HG03439 (cell line): ENCODE data around the gene TAF3.
A peak's percentile ranks its signal among the peaks of the same experiment; 100 is the strongest.

Experiments
- ATAC-seq: cut with Tn5 transposase; IDR thresholded peaks from one replicate; pipeline ENCODE4 v1.9.1; 2021; ENCODE audit warnings: mild to moderate bottlenecking, moderate library complexity; ENCODE audit not compliant: unreplicated experiment

TAF3 gene

DNA sequence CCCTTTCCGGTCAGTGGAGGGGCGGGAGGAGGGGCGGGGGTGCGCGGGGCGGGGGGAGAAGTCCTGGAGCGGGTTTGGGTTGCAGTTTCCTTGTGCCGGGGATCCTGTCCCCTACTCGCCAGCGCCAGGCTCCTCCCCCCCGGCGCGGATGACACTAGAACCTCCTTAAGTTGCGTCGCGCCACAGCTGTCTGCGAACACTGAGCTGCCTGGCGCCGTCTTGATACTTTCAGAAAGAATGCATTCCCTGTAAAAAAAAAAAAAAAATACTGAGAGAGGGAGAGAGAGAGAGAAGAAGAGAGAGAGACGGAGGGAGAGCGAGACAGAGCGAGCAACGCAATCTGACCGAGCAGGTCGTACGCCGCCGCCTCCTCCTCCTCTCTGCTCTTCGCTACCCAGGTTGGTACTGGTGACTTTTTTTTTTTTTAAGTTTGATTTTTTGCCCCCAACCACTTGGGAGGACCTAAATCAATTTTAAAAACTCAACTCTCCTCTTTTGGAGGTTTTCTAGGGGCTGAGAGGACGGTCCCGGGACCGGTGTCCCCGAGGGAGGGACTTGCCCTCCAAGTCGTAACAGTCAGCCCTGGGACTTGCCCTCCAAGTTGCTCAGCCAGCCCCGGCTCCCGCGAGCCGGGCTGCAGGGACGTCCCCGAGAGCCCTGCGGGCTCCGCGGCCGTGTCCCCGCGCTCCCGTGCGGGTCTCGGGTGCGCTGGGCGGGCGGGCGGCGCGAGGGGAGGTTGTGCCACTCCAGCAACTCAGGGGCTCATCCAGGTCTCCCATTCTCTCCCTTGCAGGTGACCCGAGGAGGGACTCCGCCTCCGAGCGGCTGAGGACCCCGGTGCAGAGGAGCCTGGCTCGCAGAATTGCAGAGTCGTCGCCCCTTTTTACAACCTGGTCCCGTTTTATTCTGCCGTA lies 236.4 kb downstream of the TAF3 start, which contains the start of gene GATA3:
TSS of gene GATA3 (plus strand) at position 195 of the 914 bp plus-strand sequence. CDS start 968 bp downstream, outside the sequence.
- peak; percentile 38 for ATAC-seq

DNA sequence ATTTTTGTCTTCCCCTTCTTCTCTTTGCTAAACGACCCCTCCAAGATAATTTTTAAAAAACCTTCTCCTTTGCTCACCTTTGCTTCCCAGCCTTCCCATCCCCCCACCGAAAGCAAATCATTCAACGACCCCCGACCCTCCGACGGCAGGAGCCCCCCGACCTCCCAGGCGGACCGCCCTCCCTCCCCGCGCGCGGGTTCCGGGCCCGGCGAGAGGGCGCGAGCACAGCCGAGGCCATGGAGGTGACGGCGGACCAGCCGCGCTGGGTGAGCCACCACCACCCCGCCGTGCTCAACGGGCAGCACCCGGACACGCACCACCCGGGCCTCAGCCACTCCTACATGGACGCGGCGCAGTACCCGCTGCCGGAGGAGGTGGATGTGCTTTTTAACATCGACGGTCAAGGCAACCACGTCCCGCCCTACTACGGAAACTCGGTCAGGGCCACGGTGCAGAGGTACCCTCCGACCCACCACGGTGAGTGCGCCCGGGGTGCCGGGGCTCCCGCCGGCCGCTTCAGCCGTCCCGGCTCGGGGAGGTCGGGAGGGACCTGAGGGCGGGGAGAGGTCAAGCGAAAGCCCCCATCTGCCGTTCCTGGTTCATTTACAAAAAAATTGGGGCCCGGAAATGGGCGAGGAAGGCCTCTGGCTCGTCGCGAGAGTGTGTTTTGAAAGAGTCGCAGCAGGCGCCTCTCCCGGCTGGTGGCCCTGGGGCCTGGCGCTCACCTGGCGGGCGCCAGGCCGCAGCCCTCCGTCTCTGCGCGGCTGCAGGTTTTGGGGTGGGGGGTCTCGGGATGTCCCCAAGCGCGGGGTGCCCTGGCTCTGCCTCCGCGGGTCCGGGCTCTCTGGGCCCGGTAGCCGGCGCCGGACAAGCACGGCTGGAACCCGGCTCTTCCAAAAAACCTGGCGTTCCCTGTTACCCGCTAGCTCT lies 237.4 kb downstream of the TAF3 start:
- ATAC-seq = no peak

DNA sequence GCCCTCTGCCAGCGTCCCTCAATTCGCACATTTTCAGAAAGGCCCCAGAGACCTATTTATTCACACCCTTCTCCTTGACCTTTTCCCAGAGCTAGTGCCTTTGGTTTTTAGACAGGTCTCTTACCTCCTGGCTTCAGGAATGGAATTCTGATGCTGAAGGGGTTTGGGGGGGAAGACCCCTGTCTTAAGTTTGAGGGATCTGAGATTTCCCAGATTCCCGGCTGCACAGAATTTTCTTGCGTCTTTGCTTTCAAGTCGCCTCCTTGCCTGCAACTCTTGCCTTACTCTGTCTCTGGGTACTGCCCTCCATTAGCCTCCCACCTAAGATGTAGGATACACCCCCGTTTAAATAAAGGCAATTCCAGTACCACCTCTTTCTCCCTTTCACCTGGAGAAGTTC lies 238.1 kb downstream of the TAF3 start:
- ATAC-seq = no peak

DNA sequence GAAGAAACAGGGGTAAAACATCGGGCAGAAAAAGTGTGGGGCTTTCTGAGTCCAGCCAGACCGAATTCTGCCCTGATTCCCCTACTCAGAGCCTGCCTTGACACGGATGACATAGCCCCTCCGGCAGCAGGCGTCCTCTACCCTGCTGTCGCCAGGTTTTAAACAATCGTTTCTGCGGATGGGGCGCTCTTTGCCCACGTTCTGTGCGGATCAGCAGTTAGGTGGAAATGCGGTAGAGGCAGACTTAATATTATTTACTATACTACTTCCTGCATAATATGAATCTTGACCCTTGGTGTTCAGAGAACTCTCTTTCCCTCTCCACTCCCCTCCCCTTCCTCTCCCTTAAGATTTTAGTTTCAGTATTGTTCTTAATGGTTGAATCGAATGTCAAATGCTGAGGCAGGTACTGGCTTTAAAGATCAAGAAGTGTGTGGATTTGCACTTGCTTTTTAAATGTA lies 238.6 kb downstream of the TAF3 start:
- no peak for ATAC-seq

DNA sequence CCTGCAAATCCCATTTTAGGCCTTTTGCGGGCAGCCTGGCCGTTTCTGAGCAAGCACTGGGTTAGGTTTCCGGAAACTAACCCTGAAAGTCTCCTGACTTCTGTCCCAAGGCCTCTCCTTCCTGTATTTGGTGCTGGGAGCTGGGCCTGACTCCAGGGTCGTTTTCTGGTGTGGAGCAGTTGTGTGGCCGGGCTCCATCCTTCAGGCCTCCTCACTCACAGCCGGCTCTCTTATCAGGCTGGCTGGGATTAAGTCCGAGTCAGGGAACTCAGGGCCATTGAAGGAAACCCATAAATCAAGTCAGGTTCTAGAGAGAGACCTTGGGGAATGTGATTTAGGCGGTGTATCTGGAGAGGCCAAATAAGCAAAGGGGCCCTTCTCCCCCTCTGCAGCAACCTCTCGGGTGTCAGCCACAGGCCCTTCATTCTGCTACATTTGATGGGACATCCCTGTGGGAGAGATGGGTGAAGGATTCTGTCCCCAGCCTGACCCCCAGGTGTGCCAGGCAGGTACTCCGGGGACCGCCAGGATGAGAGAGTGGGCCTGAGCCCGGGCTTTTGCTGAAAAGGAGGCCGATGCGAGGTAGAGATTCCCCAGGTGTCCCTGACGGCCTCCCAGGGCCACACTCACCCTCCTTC lies 239.4 kb downstream of the TAF3 start:
- ATAC-seq = no peak

DNA sequence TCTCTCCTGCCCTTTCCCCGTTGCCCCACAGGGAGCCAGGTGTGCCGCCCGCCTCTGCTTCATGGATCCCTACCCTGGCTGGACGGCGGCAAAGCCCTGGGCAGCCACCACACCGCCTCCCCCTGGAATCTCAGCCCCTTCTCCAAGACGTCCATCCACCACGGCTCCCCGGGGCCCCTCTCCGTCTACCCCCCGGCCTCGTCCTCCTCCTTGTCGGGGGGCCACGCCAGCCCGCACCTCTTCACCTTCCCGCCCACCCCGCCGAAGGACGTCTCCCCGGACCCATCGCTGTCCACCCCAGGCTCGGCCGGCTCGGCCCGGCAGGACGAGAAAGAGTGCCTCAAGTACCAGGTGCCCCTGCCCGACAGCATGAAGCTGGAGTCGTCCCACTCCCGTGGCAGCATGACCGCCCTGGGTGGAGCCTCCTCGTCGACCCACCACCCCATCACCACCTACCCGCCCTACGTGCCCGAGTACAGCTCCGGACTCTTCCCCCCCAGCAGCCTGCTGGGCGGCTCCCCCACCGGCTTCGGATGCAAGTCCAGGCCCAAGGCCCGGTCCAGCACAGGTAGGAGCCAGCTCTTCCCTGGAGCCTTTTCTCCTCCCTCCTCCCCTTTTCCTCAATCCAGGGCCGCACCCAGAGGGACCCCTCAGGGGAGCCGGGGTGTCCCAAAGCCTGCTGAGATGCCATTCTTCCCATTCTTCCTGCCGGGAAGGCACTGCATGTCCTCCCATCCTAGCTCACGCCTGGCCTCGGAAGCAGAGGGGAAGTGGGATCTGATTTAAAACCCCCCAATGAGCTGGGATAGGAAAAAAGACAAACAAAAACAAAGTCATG lies 240.2 kb downstream of the TAF3 start:
- ATAC-seq = no peak

DNA sequence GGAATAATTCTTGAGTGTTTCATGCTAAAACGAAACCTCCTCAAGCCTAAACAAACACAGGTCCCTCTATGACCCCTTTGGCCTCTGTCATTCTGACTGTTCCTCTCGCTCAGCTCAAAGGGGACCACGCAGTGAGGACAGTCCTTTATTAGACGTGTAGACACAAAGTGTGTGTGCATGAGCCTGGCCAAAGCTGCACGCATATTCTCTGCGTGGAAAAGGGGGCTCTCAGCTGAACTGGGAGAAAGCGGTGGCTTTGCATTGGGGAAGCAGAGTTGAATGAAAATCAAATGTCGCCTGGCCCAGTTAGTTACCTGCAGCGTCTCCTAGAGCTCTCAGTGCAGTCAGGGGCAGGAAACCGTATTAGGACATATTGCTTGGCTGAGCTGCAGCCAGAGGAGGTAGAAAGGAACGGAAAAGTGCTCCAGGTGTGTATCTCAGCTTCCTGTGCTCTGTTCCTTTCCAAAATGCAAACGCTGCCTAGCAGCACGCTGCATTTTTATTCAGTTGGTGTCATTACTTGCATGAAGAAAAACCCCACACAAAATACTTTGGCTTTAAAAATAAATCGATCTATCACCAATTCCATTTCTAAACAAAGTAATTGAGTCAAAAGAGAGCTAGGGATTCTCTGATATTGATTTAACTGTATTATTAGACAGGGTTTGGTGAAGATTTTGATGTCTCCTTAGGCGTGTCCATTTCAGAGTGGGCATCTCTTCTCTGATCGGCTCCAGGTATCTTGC lies 241.1 kb downstream of the TAF3 start:
- no peak for ATAC-seq

DNA sequence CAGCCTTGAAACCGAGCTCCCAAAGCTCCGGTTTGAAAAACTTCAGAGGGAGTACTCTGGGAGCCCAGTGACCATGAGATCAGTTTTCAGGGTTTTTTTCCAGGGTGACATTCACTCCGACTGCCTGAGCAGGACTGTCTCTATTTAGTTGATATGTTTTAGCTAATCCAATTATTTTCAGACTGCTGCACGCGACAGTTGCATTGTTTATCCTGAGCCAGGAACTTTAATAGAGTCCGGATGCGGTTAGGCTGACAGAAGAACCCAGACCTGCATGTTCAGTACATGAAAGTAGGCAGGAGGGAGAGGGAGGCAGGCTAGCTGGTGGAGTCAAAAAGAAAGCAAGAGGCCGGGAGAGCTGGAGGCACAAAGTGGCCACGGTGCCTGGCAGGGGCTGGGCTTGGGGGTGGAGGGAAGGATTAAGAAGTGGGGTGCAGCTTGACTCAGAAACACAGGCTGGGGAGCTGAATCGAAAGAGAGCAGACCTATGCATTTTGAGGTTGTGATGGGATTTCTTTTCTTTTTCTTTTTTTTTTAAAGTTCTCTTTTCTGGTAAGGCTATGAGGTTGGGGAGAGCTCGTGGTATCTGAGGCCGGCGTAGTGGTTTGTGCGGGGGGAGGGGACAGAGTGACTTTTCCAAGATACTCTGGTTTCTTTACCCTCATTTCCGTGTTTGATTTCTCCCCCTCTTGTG lies 241.9 kb downstream of the TAF3 start:
- peak; percentile 42 for ATAC-seq

DNA sequence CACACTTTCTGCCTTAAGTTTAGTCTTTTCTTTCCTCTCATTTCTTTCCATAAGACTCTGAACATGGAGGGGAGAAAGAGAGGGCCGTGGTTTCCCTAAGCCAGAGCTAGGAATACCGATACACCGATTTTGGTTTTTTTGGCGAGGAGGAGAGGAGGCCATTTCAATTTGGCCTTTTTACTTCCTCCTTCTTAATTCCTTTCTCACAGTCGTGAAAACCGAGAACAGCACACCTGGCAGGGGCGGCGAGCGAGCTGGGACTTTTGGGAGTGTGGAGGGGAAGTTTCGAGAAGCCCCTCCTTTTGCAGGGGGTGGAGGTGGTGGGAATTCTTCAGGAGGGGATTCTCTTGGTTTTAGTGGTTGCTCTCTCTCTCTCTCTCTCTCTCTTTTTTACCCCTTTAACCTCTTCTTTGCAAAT lies 242.4 kb downstream of the TAF3 start:
- ATAC-seq = no peak

DNA sequence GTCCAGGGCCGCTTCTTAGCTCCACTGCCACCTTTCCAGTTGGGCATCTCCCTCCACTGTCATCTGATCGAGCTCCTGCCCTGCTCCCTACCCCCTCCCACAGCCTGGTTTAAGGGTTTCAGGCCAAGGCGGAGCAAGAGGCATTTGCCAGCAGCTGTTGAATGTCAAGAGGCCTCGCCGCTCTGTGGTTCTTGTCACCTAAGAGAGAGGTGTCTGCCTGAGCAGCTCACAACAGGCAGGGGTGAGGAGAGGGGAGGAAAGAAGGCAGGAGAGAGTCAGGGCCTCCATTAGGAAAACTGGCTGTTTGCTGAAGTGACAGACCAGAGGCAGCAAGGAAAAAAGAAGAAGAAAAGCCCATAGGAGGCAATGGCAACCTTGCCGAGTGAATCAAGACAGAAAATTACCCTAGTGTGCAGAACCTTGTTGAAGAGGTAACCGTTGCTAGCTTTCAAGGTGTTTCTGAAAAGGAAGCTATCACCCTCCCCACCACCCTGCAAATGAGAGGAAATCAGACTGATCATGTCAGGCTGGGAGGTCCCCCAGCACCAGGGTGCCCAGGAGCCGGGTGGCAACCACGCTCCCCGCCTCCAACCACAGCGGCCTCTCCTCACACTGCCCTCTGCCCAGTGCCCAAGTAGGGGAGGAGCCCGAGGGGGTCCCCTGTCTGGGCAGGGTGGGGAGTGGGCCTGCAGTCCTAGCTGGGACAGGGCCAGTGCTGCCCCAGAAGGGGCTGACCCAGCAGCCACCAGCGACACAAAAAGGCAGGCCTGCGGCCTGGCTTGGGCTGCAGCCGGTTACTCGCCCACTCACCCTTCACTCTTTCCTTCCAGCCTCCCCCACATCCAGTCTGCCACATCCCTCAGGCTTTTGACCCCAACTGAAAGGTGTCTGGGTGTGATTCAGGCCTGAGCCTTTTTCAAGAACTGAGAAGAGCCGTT lies 243.2 kb downstream of the TAF3 start:
- ATAC-seq = no peak

DNA sequence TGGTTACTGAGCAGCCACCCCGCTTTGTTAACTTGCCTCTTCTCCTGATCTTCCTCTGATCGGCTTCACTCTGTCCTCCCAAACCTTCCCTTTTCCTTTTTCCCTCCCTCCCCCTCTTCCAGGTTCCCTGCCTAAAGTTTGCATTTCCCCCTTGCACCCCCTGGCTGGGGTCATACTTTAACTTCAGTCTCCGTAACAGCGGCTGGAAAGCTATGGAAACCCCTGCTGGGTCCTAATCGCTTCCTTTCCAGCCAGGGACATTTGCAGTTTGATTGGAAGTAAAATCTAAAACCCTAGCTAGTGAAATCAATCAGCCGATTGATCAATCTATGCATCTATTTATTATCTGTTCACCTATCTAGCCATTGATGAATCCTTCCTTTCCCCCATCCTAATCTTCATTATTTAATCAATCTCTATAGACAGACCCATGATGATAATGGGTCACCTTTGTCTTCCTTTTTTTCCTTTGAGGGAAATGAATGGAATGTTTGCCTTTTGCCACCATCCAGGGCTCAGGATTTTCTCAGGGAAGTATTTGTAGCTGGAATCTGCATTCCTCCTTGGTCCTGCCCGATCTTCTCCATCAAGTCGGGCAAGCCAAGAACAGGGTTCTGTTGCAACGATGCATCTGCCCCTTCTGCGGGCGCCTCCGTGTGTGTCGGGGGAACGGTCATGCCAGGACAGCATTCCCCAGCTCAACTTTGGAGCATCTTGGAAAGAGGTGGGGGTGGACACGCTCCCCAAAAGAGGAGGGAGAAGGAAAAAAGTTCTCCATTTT lies 245.0 kb downstream of the TAF3 start:
- ATAC-seq = no peak

DNA sequence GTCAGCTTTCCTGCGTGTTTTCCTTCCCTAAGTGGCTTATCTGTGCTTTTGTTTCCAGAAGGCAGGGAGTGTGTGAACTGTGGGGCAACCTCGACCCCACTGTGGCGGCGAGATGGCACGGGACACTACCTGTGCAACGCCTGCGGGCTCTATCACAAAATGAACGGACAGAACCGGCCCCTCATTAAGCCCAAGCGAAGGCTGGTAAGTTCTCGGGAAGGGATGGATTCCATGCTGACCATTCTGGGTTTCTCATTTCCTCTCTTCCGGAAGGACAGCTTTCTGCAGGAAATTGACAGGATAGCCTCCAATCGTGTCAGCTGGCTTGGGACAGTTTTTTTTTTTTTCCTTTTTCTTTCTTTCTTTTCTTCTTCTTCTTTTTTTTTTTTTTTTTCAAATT lies 245.6 kb downstream of the TAF3 start:
- no peak for ATAC-seq

DNA sequence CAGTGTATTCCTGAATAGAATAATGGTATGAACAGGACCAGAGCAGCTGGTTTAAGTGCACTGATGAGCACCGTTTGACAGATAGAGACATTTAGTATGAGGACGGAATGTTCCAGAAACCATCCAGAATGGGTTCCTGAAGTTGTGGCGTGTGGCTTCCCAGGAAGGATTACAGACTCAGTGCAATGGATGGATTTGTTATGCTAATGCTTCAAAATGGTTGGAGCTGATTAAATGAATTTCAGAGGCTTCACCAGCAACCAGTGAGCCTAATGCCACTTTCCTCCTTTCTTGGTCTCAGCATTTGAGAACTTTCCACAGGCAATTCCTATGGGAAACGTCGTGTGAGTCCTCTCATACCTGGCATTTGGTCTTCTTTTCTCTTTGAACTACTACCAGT lies 246.1 kb downstream of the TAF3 start:
- no peak for ATAC-seq

DNA sequence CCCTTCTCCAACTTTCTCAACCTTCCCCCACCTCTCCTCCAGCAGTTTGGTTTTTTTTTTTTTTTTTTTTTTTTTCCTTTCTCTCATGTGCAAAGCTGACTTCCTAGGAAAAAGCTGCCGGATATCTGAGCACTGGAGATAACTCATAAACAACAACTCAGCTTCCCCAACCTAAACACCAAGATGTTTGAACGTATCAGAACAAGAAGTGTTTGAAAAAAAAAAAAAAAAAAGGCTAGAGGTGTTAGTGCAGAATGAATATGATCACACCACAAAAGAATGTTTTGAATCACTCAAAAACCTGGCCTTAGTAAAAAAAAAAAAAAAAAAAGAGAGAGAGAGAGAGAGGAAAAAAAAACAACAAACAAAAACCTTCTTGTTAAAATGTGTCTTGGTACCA lies 247.3 kb downstream of the TAF3 start:
- no peak for ATAC-seq

DNA sequence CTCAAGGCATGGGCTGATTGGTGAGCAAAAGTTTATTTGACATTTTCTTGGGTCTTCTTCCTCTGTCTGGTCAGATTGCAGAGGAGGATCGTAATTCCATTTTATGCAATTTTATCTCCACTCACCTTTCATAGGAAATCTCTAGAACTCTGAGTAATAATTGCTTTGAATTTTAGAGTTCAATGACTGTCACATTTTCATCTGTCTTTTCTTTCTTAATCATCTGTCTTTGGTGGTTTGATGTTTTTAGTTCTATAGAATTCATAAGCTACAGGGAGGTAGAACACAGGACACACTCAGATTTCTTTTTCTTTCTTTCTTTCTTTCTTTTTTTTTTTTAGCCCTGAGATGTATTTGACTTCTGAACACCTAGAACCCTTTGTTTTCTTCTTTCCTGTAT lies 247.8 kb downstream of the TAF3 start:
- no peak for ATAC-seq
